OCI-LY3 (cell line): Measurements from ENCODE around the gene CENPU.

Experiments
- CTCF ChIP-seq: fragments of 200-600, 300-600 bp; sonication (generic); IDR thresholded peaks from 2 replicates; pipeline ENCODE4 v1.5.1; 2014; ENCODE audit warnings: antibody characterized with exemption, low read length, low read depth
- EZH2phosphoT487 ChIP-seq: fragments of 200-600 bp; shearing (Covaris generic); IDR thresholded peaks from 2 replicates; pipeline ENCODE4 v1.6.1; 2018; ENCODE audit warnings: antibody characterized with exemption, mixed run types, low read depth

GRCh38 chr4:184681916-184682315 lies 52.0 kb downstream of the CENPU start:
- TF ChIP-seq CTCF (no peak), EZH2phosphoT487 (no peak)
